ENCODE measurements around the gene HAUS8.
"Not testable (repeated sequence)": the region's sequence is repeated elsewhere in the genome, so short reads cannot be mapped to it uniquely, and the experiment has no call there.

The HAUS8 gene

DNA sequence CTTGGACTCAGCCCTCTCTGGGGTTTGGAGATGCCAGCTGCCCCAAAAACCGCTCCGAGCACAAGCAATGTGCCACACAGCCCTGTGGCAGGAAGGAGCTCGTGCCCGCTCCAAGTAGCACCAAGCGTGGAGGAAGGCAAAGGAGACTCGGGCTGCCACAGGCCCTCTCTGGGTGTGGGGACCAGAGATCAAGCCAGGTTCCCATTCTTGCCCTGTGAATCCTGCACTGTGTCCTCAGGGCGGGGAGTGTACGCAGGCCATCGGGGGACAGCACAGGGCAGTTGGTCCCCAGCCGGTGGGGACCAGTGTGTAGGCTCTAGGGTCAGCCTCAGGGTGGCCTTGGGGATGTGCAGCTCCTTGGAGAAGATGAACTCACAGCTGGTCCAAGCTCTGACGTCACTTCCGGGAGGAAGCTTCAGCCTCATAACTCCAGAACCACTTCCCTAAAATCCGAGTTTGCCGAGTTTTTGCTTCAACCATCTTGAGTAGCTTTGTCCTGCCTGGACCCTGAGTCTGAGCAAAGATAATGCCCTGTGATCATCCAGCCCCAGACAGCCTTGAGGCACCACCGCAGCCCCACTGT lies 39.3 kb downstream of the HAUS8 start:
- no peak for DNase-seq (ENCODE audit: low spot score)

DNA sequence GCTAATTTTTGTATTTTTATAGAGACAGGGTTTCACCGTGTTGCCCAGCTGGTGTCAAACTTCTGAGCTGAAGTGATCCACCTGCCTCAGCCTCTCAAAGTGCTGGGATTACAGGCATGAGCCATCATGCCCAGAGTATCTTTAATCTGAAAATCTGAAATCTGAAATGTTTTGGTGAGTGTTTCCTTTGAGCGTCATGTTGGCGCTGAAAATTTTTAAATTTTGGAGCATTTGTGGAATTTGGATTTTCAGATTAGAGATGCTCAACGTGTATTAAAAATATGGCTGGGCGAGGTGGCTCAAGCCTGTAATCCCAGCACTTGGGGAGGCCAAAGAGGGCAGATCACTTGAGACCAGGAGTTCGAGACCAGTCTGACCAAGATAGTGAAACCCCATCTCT lies 43.5 kb downstream of the HAUS8 start:
- DNase-seq (ENCODE audit: low spot score): no peak

DNA sequence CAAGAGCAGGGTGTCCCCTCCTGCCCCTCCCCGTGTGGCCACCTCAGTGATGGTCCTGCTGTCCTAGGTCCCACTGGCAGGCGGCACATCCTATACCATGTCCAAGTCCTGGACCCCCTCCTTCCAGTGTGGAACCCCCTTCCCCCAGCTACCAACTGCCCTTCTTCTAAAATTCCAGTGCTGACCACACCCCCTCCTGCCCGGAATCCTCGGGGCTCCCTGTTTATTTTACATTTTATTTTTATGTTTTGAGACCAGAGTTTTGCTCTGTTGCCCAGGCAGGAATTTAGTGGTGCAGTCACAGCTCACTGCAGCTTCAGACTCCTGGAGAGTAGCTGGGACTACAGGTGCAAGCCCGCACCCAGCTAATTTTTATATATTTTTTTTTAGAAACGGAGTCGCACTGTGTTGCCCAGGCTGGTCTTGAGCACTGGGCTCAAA lies 47.7 kb downstream of the HAUS8 start:
- DNase-seq (ENCODE audit: low spot score): no peak

DNA sequence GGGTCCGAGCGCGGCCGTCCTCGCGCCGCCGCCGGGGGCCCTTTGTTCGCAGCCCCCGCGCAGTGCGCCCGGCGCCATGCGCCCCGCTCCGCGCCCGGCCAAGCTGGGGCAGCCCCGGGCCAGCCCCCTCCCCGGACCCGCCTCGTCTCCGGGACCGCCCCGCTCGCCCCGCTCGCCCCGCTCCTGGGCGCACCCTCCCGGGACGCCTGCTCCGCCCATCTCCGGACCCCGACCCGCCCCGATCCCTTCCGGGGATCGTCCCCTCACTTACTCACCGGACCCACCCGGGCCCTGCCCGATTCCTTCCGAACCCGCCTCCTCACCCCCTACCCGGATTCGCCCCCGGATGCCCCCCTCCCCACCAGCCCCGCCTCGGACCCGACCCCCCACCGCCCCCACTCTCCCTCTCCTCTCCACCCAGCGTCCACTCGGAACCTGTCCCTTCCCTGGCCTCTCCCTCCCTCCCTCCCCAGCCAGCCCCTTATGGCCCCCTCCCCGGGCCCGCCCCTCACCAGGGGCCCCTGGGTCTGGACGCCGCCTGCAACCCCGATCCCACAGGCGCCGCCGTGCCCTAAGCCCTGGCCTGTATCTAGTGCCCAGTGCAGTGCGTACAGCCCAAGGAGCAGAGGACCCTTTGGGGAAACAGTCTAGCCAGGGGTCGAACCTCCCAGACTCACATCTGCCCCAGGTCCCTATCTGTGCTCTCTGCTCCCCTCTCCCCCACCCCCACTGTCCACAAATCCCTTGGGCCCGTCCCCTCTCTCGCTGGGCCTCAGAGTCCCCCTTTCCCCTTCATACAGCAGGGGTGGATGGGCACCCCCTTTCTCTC lies 48.3 kb downstream of the HAUS8 start, which contains the start of gene CPAMD8:
Gene CPAMD8, minus strand, starts transcription at position 105 of the 829 bp plus-strand sequence. CDS start 168 bp downstream, outside the sequence.
- DNase-seq (ENCODE audit: low spot score): no peak

DNA sequence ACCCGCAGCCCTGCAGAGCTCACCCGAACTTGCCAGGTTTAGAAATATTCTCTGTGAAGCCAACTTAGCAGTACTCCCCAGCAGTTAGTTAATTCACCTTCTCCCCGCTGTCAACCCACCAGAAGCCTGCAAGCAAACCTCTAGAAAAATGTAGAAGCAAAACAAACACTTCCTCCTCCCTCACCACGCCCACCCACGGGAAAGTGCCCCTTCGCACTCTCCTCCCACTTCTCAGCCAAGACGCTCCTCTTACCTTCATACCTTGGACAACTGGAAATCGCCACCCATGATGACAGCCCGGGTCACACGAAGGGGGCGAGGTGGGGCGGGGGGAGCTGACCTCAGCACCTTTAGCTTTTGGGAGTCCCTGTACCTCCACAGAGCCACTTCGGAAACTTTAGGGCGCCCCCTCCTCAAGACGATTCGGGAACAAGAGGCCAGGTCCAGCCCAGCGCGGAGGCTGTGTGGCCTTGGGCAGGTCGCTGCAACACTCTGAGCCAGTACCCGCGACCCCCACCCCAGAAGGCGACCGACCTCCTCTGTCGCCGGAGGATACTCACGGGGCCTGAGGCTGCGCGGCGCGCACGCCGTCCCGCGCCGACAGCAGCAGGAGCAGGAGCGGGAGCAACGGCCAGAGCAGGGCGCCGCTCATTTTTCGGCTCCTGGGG lies 49.1 kb downstream of the HAUS8 start:
- DNase-seq (ENCODE audit: low spot score): no peak

DNA sequence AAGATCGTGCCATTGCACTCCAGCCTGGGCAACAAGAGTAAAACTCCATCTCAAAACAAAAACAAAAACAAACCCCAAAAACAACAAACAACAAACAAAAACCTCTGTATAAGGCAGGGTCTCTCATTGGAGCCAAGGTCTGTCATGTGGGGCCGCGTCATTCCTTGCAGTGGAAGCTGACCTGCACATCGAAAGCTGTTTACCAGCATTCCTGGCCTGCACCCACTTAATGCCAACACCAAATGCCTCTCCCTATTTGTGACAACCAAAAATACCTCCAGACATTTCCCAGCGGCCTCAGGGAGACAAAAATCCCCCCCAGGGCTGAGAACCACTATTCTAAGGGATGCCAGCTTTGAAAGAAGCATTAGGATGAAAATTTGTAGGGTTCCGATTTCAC lies 49.9 kb downstream of the HAUS8 start:
- DNase-seq (ENCODE audit: low spot score): no peak

DNA sequence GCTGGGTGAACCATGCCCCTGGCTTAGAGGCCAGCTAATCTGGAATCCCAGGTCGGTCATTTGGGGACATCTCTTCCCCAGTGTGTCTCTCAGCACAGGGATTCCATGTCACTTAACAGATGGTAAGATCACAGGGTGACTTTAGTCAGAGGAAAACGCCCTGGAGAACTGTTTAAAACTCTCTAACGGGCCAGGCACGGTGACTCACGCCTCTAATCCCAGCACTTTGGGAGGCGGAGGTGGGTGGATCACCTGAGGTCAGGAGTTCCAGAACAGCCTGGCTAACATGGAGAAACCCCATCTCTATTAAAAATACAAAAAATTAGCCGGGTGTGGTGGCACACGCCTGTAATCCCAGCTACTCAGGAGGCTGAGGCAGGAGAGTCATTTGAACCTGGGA lies 50.3 kb downstream of the HAUS8 start:
- DNase-seq (ENCODE audit: low spot score): not testable (repeated sequence)

DNA sequence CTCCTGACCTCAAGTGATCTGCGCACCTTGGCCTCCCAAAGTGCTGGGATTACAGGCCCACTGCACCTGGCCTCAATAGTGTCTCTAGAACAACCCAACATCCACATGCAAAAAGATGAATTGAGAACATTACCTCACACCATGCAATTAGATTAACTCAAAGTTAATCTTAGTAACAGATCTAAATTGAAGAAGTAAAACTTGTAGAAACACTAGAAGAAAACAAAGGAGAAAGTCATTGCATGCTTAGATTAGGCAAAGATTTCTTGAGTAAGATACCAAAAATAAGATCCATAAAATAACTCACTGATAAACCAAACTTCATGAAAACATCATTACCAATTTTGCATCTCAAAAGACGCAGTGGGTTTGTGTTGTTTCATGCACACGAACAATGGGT lies 51.4 kb downstream of the HAUS8 start:
- DNase-seq (ENCODE audit: low spot score): no peak

DNA sequence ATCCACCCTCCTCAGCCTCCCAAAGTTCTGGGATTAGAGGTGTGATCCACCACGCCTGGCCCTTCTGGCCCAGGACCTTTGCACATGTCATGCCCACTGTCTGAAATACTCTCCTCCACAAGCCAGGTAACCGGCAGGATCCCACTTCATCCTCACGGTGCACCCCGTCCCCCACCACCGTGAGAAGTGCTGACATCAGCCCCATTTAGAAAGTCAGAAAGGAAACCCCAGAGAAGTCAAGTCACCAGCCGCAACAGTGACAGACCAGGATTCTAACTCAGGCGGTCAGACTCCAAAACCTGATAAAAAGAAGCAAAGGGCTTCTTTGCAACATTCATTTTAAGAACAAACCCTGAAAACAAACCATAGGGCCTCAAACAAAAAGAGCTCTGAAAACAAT lies 52.5 kb downstream of the HAUS8 start:
- no peak for DNase-seq (ENCODE audit: low spot score)

DNA sequence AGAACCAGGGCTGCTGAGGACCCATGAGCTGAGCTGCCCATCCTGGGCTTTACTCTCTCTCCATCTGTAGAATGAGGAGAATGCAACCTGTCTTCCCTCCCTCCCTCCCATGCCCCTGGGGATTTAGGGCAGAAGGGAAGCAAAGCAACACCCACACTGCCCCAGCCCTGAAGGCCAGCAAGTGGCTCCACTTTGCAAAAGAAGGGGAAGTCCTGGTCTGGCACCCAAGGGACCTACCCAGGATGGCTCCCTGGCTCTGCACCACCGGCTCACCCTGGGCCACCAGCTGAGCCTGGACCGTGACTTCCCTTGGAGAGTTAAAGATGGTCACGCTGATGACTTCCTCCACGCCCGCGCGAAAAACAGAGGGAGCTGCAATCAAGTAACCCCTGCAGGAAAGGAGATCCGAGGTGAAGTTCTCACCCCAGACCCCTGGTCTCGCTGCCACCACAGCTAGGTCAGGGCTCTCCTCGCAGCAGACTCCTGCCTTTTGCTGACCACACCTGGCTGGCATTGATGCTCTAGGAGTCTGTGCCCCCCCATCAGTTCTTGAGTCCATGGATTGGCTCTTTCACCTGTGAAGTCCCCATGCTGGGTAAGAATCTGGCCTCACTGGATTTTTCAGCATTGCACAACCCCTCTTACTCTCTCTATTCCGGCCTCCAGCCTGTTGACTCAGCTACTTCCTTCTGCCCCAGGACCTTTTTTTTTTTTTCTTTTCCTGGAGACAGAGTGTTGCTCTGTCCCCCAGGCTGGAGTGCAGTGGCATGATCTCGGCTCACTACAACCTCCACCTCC lies 53.3 kb downstream of the HAUS8 start:
- DNase-seq (ENCODE audit: low spot score): no peak

DNA sequence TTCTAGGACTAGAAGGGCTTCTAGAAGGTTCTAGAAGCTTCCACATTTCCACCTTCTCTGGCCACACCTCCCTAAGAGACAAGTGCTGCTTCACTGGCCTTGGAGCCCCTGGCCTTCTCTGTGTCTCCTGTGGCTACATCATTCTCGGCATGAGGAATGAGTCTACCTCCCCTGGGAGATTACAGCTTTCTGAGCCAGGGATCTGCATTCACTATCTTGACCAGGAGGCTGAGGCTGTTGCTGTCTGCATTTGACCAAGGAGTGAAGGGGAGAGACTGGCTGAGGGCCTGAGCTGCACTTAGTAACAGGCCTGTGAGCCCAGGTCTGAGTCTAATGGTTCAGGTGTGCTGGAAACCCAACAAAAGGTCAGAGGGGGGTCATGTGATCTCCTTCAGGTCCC lies 53.9 kb downstream of the HAUS8 start:
- no peak for DNase-seq (ENCODE audit: low spot score)

DNA sequence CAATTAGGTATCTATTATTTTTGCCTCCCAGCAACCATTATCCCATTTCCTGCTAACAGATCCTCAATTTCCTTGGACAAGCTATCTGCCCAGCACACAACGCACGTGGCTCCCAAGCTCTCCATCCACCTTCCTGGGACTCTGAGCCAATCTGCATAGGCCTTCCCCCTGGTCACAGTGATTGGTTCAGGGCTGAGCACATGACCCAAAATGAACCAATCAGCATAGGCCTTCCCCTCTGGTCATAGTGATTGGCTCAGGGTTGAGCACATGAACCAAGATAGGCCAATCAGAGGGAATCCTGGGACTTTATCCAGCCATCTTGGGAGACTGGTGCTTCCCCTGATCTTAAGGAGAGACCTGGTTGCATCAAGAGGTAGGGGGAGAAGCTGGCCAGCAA lies 54.4 kb downstream of the HAUS8 start:
- no peak for DNase-seq (ENCODE audit: low spot score)

DNA sequence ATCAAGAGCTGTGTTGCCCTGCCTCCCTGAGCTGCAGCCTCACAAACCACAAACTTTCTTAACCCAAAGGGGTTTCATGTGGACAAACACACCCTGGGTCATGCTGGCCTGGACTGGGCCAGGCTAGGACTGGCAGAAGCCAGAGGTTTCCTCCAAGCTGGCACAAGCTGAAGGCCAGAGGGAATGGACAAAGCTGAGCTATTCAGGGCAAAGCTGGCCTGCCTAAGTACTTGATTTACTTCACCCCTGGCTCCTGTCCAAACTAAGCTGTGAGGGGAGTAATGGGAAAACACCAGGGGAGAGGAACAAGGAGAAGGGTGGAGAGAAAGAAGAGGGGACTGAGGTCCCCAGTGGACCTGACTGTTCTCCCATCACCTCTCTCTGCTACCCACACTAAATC lies 54.9 kb downstream of the HAUS8 start:
- DNase-seq (ENCODE audit: low spot score): no peak

DNA sequence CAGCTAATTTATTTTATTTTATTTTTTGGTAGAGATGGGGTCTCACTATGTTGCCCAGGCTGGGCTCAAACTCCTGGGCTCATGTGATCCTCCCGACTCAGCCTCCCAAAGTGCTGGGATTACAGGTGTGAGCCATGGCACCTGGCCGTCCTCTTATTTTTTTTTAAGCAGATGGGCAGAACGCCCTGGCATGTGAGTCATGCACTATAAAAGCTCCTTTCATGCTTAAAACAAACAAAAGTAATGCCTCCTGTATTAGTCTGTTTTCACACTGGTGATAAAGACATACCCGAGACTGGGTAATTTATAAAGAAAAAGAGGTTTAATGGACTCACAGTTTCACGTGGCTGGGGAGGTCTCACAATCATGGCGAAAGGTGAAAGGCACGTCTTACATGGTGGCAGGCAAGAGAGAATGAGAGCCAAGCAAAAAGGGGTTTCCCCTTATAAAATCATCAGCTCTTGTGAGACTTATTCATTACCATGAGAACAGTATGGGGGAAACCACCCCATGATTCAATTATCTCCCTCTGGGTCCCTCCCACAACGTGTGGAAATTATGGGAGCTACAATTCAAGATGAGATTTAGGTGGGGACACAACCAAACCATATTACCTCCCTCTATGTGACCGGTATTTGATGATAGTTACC lies 60.9 kb downstream of the HAUS8 start:
- DNase-seq (ENCODE audit: low spot score): not testable (repeated sequence)

DNA sequence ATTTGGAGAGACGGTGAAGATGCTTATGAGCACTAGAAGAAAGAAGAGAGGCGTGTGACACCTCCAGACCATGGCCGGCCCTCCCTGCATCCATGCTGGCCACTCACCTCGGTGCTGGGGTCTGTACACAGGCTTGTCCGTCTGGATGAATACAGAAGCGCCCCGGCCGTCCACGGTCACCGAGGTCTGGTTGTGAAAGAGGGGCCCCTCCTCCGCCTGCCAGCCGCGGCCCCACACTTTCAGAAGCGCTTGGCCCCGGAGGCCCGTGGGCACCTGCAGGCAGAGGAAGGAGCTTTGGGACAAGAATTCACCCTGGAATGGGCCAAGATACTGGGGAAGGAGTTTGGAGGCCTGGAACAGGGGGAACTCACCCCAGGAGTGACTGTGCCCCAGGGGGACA lies 63.8 kb downstream of the HAUS8 start:
- no peak for DNase-seq (ENCODE audit: low spot score)

DNA sequence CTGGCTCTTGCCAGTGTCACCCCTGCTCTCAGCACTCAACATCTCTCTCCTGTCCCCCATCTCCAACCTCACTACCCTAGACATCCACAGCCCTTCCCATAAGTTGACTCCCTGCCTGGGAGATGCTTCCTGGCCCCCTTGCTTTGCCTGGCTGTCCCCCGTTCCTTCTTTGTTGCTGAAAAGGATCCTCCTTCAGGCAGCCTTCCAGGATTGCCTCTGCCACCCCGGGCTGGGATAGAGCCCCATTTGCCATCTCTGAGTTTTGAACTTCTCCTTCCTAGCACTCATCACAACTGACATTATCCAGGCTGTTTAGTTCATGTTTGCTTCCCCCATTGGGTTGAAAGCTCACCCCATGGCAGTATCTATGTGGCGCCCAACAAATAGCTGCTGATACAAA lies 68.7 kb downstream of the HAUS8 start:
- DNase-seq (ENCODE audit: low spot score): no peak

DNA sequence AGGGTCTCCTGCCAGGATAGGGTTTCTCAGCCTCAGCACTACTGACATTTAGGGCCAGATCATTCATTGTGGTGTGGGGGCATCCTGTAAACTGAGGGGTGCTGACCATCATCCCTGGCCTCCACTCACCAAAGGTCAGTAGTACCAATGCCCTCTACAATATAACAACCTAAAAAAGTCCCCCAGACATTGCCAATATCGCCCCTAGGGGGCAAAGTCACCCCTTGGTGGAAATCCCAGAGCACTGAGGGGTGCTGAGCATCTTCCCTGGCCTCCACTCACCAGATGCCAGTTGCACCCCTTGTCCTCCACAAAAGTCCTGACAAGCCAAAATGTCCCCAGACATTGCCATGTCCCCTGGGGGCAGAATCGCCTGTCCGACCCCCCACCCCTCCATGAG lies 70.3 kb downstream of the HAUS8 start:
- DNase-seq (ENCODE audit: low spot score): no peak

DNA sequence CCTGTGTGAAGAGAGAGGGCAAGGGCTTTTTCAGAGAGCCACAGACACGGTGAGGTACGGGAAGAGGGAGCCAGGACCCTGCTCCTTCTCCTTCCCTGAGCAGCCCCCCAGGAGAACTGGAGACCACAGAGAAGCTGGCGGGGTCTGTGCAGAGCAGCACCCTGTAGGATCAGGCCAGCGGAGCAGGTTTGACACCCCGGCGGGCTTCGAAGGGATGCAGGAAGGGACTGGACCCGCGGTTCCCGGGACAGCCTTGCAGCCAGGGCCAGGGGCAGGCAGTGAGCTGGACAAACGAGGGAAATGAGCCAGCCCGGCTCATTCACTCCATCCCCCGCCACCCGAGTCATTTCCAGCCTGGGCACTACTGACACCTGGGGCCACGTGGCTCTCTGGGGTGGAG lies 70.9 kb downstream of the HAUS8 start:
- DNase-seq (ENCODE audit: low spot score): no peak

DNA sequence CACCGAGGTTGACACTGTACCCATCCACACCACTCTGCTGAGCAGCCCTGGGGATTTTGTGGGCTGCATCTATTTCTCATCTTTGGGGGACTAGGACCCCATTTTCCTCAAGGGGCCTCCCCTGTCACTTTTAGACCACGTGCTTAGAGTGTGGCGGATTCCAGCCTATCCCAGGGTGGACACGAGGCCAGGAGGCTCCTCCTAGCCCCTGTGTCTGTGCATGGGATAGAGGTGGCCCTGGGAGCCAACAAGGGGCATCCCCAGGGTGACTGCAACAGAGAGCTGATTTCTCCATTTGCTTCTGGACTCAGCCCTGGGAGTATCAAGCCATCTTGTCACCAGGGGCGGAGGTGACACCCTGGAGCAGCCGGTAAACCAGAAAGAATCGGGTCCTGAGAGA lies 72.8 kb downstream of the HAUS8 start:
- no peak for DNase-seq (ENCODE audit: low spot score)

DNA sequence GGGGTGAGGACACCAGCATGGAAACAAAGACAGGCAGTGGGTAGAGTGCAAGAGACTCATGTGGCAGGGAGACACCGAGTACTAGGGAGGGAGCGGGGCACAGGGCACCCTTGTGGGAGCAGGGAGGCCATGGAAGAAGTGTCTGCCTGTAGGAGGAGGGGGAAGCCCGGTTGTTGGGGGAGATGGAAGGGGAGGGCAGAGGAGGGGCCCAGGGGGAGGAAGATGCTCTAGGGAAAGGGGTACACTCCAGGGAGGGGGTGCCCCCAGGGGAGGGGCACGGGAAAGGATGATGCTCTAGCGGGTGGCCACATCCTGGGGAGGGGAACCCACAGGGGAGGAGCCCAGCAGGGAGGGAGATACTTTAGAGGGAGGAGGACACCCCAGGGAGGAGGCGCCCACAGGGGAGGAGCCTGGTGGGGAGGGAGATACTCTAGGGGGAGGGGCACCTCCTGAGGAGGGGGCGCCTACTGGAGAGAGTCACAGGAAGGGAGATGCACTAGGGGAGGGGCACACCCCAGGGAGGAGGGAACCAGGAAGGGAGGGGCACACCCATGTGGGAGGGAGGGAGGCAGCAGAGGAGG lies 73.6 kb downstream of the HAUS8 start:
- DNase-seq (ENCODE audit: low spot score): no peak

Data from COLO829 (cell line).